Inflammatory macrophage (primary cell): ENCODE results near the gene SYNE1.
A peak's percentile ranks its signal among the peaks of the same experiment; 100 is the strongest.
"Not testable (repeated sequence)": the region's sequence is repeated elsewhere in the genome, so short reads cannot be mapped to it uniquely, and the experiment has no call there.

Experiments
- DNase-seq, 2 donors: peaks; one replicate each; pipeline ENCODE4 v3.0.0-alpha.2; 2020 to 2022

SYNE1 gene

DNA sequence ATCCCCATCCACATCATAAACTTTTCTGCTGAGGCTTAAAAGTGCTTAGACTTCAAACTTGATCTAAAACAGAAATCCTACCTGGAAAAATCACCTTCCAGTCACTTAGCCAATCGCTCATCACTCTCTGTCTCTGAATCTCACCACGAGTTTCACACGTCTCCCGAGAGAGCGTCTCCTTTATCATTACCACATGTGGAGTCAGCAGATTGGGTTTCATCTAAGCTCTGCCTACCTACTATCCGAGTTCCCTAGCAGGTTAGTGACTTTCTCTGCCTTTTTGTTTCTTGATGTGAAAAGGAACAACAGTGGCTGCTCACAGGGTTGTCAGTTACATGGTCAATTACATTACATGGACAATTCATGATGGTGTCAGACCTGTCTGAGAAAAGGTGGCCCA is 543.5 kb downstream of the SYNE1 start:
- DNase-seq: no peak

DNA sequence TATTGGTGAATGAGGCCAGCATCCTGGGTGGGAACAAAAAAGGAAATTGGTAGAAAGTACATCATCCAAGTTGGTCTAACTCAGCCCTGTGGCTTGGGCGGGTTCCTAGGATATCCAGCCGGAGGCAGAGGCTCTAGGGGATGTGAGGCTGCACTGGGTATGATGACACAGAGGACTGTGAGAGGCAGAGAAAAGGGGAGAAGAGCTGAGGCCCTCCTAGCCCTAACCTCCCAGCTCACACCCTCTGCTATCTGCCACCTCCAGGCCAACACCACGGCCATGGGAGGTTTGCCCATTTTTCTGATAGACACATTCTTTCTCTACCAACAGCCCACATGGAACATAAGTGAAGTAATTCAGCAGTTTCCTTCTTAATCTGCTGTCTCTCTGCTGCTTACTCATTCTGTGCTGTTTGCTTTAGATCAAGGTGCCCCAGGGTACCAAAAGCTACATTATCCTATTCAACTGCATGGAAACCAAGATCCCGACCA is 545.3 kb downstream of the SYNE1 start:
- DNase-seq: no peak

DNA sequence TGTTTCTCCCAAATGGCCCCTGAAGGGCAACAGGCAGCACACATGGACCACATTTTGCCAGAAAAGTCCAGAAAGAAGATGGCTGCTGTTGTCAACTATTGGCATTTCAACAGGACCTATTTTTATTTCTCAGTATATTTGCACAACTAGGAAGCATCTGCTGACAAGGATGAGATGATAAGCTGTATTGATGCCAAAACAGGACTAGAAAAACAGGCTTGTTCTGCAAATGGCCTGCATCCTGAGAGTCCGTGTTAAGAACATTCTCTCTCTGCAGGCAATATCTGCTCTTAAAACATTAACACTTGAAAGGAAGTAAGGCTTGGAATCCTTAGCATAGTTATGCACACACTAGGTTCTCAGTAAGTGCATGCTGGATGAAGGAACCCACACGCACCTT is 546.0 kb downstream of the SYNE1 start:
- DNase-seq: no peak

DNA sequence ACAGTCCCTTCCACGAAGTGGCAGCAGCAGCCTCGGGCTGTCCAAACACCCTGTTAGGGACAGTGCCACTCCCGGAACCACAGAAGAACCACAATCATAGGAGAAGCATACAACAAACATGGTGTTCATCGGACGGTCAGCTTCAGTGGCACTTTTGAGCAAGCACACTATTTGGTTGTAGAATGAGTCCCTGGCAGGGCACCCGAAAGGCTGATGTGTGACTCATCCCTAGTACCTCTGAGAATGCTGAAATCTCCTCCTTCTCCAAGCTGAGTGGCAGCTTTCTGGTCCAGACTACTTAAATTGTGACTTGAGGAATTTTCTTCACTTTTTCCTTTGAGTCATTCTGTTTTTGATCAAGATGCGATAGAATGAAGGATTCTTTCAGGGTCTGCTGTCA is 547.2 kb downstream of the SYNE1 start:
- no peak for DNase-seq

DNA sequence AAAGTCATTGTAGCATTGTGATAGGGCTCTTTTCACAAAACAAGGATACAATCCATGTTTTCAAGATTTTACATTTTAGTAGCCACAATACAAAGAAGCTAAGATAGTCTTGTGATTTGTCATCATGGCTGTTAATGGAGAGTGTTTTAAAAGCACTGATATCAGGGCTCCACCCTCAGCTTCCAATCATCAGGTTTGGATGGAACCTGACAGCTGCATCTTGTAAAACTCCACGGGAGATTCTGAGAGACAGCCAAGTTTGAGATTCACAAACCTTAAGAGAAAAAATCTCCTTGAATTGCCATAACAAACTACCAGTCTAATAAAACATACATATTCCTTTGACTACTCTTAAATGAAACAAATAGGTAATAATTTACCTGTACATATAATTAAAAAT is 549.5 kb downstream of the SYNE1 start:
- DNase-seq: no peak

DNA sequence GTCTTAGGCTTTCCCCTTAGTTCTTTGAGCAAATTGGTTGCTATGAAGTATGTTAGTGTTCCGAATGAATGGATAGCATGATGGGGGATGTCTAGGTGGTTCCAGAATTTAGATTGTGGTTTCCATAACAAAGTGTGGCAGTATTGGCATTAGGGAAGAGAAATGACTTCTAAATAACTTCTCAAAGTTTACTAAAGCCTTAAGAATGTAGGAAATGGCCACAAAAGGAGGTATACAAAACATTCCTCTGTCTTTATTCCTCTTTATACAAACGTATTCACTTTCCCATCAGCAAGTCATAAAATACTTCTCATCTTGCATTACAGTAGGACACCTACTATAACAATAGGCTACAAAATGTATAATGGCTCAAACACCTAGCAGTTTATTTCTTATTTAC is 550.1 kb downstream of the SYNE1 start:
- DNase-seq: no peak

DNA sequence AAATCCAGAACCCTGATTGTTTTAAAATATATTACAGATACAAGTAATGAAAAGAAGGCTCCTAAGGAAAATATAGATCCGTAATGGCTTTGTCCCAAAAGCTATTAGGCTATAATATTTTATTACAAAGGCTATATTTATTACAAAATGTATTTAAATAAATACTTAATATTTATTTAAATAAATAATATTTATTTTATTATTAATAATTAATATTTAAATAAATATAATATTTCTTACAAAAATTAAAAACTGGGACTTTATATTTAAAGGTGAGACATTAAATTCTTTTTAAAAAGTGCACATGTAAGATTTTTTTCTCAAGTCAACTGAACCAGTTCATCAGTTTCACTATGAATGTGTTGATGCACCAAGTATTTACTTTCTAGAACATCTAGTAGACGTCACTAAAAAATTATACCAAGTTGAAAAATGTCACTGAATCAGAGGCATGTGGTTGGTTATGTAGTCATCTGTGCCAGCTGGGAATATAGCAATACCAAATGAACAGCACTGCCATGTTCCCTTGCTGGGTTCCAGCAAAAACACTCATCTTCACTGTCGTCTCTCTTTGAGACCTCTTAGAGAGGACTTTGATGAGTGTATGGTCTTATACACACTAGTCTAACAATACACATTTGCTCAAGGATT is 550.8 kb downstream of the SYNE1 start:
- no peak for DNase-seq

DNA sequence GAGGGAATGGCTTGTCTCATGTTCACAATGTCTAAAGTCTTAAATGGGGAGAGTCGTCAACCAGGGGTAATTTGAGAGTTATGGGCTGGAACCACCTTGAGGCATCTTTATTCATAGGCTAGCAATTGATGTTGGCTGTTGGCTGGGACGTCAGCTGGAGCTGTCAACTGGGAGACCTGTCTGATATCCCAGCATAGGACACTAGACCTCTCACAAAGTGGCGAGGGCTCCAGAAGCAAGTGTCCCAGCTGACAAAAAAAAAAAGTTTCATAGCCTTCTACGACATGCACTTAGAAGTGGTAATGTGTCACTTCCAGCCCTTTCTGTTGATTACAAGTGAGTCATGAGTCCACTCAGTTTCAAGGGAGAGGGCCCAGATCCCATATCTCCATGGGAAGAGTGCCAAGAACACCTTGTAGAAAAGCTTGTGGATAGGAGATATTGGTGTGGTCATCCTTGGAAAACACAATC is 551.7 kb downstream of the SYNE1 start:
- DNase-seq: no peak

DNA sequence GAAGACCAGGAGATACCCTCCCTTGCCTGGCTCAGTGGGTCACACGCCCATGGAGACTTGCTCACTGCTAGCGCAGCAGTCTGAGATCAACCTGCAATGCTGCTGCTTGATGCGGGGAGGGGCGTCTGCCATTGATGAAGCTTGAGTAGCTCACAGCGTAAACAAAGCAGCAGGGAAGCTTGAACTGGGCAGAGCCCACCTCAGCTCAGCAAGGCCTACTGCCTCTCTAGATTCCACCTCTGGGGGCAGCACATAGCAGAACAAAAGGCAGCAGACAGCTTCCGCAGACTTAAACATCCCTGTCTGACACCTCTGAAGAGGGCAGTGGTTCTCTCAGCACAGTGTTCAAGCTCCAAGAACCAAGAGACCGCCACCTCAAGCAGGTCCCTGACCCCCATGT is 558.4 kb downstream of the SYNE1 start:
- no peak for DNase-seq

DNA sequence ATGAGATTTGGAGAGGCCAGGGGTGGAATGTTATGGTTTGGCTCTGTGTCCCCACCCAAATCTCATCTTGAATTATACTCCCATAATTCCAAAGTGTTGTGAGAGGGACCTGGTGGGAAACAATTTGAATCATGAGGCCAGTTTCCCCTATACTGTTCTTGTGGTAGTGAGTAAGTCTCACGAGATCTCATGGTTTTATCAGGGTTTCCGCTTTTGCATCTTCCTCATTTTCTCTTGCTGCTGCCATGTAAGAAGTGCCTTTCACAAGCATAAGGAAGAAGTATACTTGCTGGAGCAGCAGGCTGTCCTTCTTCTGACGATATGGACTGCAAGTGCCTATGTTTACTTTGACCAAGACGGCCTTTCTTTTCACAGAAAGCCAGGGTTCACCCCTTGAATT is 559.2 kb downstream of the SYNE1 start:
- DNase-seq: peak; percentile 72 to 81

DNA sequence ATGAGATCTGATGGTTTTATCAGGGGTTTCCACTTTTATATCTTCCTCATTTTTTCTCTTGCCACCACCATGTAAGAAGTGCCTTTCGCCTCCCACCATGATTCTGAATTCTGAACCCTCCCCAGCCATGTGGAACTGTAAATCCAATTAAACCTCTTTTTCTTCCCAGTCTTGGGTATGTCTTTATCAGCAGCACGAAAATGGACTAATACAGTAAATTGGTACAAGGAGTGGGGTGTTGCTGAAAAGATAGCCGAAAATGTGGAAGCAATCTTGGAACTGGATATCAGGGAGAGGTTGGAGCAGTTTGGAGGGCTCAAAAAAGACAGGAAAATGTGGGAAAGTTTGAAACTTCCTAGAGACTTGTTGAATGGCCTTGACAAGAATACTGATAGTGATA is 560.9 kb downstream of the SYNE1 start:
- not testable (repeated sequence) for DNase-seq

DNA sequence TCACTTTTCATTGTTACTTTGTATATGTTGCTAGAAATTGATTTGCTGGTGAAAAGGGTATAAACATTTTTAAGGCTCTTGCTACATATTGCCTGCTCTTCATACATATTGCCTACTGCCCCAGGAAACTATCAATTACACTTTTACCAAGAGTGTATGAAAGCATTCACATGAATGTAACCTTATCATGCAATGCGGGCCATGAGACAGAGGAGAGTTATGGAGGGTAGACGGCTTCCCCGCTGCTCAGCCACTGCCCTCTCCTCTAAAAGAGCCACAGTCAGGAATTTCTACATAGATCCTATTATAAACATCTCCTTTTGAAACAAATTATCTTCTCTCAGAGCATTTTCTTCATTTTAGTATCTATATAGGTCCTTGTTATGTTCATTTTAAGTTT is 565.3 kb downstream of the SYNE1 start:
- DNase-seq: no peak
